Trophoblast cell (in vitro differentiated cells and primary cell): ENCODE measurements around the gene RASGEF1C.

Source experiments
- DNase-seq, 2 donors: peaks; one replicate each; pipeline ENCODE4 v3.0.0-alpha.2; 2016
- H2AFZ ChIP-seq: 2 replicates; pipeline ENCODE4 v1.6.1; 2013; ENCODE audit warnings: low read length, moderate library complexity, mild to moderate bottlenecking; ENCODE audit not compliant: insufficient read depth, poor library complexity
- H2AK5ac ChIP-seq: 2 replicates; pipeline ENCODE4 v1.6.1; 2013; ENCODE audit warnings: mild to moderate bottlenecking, low read length
- H2BK120ac ChIP-seq: 2 replicates; pipeline ENCODE4 v1.6.1; 2013; ENCODE audit warnings: low read length, mild to moderate bottlenecking, moderate library complexity; ENCODE audit not compliant: insufficient read depth, poor library complexity
- H2BK12ac ChIP-seq: 2 replicates; pipeline ENCODE4 v1.6.1; 2013; ENCODE audit warnings: mild to moderate bottlenecking, low read length, moderate library complexity
- H2BK5ac ChIP-seq: 2 replicates; pipeline ENCODE4 v1.6.1; 2013; ENCODE audit warnings: low read length, low read depth, moderate library complexity, mild to moderate bottlenecking; ENCODE audit not compliant: poor library complexity
- H3K14ac ChIP-seq: 2 replicates; pipeline ENCODE4 v1.6.1; 2013; ENCODE audit warnings: mild to moderate bottlenecking, low read length
- H3K18ac ChIP-seq: 2 replicates; pipeline ENCODE4 v1.6.1; 2013; ENCODE audit warnings: mild to moderate bottlenecking, low read length
- H3K23ac ChIP-seq: 2 replicates; pipeline ENCODE4 v1.6.1; 2013; ENCODE audit warnings: low read length
- H3K27ac ChIP-seq: 2 replicates; pipeline ENCODE4 v1.5.1; 2013; ENCODE audit warnings: low read depth, mild to moderate bottlenecking, inconsistent platforms, low read length, moderate library complexity
- H3K27me3 ChIP-seq: 2 replicates; pipeline ENCODE4 v1.6.1; 2013; ENCODE audit warnings: inconsistent platforms, mild to moderate bottlenecking, low read length, moderate library complexity; ENCODE audit not compliant: insufficient read depth
- H3K36me3 ChIP-seq, 2 experiments: 1 replicate in 1 of 2; 2 replicates in 1 of 2; pipeline ENCODE4 v1.6.1; 2013; ENCODE audit warnings: low read length in 2 of 2, mild to moderate bottlenecking in 2 of 2, moderate library complexity in 1 of 2; ENCODE audit not compliant: insufficient read depth in 2 of 2, control insufficient read depth in 1 of 2
- H3K4ac ChIP-seq: 2 replicates; pipeline ENCODE4 v1.6.1; 2013; ENCODE audit warnings: low read depth, mild to moderate bottlenecking, low read length, moderate library complexity
- H3K4me1 ChIP-seq, 2 experiments: 1 replicate in 1 of 2; 2 replicates in 1 of 2; pipeline ENCODE4 v1.6.1; 2013; ENCODE audit warnings: low read length in 2 of 2, mild to moderate bottlenecking in 2 of 2, moderate library complexity in 1 of 2; ENCODE audit not compliant: insufficient read depth in 2 of 2, control insufficient read depth in 1 of 2
- H3K4me2 ChIP-seq: 2 replicates; pipeline ENCODE4 v1.6.1; 2013; ENCODE audit warnings: inconsistent platforms, mild to moderate bottlenecking, low read length, moderate library complexity
- H3K4me3 ChIP-seq: 2 replicates; pipeline ENCODE4 v1.5.1; 2013; ENCODE audit warnings: mild to moderate bottlenecking, low read depth, low read length, inconsistent platforms
- H3K79me1 ChIP-seq: one replicate; pipeline ENCODE4 v1.6.1; 2013; ENCODE audit warnings: low read length
- H3K79me2 ChIP-seq: 2 replicates; pipeline ENCODE4 v1.6.1; 2013; ENCODE audit warnings: low read length, mild to moderate bottlenecking; ENCODE audit not compliant: control insufficient read depth, insufficient read depth, poor library complexity
- H3K9ac ChIP-seq: 2 replicates; pipeline ENCODE4 v1.6.1; 2013; ENCODE audit warnings: mild to moderate bottlenecking, low read length
- H3K9me3 ChIP-seq: 2 replicates; pipeline ENCODE4 v1.6.1; 2013; ENCODE audit warnings: low read depth, mild to moderate bottlenecking, control low read depth, inconsistent platforms, low read length; ENCODE audit not compliant: insufficient read depth
- H4K12ac ChIP-seq: 2 replicates; pipeline ENCODE4 v1.6.1; 2013; ENCODE audit warnings: low read depth, mild to moderate bottlenecking, low read length, moderate library complexity
- H4K8ac ChIP-seq: 2 replicates; pipeline ENCODE4 v1.6.1; 2013; ENCODE audit warnings: low read depth, mild to moderate bottlenecking, low read length, moderate library complexity
- H4K91ac ChIP-seq: one replicate; pipeline ENCODE4 v1.6.1; 2013; ENCODE audit warnings: low read depth, mild to moderate bottlenecking, low read length, moderate library complexity
- WGBS: extraction: QIAGEN DNeasy Blood & Tissue Kit; methylation state at CpG from one replicate; pipeline ENCODE4 v1.1.7; 2013; ENCODE audit warnings: missing lambda C conversion rate; ENCODE audit not compliant: insufficient read length, insufficient coverage; ENCODE audit errors: extremely low coverage; 5-methylcytosine and 5-hydroxymethylcytosine counted together

RASGEF1C gene

DNA sequence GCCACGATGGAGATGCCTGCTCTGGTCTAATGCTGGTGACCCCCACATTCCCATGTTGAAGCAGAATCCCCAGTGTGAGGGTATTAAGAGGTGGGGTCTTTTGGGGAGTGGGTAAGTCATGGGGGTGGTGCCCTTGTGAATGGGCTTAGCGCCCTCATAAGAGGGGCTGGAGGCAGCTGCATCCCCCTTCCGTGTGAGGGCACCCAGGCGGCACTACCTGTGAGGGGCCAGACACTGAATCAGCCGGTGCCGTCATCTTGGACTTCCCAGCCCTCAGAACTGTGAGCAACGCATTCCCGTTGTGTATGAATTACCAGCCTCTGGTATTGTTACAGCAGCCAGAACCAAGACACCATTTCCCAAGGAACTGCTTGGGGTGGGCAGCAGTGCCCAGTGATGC lies 110.5 kb downstream of the RASGEF1C start:
- no peaks in the 10 kb centered on the region for H3K79me2 ChIP-seq
- no peak overlapping the region for H4K91ac ChIP-seq
- no peaks in the 10 kb centered on the region for H3K4me1 ChIP-seq
- H3K4ac ChIP-seq: no peak overlapping the region
- no peak overlapping the region for H3K14ac ChIP-seq
- H3K23ac ChIP-seq: no peak overlapping the region
- H4K8ac ChIP-seq: no peak overlapping the region
- no peaks in the 10 kb centered on the region for H3K79me1 ChIP-seq
- no peak overlapping the region for H3K27ac ChIP-seq
- no CpG with 5 or more reads among the region's 8 CpGs for WGBS
- H3K4me3 ChIP-seq: no peak overlapping the region
- no peak overlapping the region for H2AFZ ChIP-seq
- no peak overlapping the region for H2AK5ac ChIP-seq
- H2BK120ac ChIP-seq: no peak overlapping the region
- H4K12ac ChIP-seq: no peak overlapping the region
- H3K9ac ChIP-seq: no peak overlapping the region
- peaks cover 5% of the 10 kb centered on the region for H3K9me3 ChIP-seq
- DNase-seq: no peak
- H3K18ac ChIP-seq: no peak overlapping the region
- no peaks in the 10 kb centered on the region for H3K27me3 ChIP-seq
- H2BK12ac ChIP-seq: no peak overlapping the region
- H2BK5ac ChIP-seq: no peak overlapping the region
- no peaks in the 10 kb centered on the region for H3K36me3 ChIP-seq
- H3K4me2 ChIP-seq: no peak overlapping the region

DNA sequence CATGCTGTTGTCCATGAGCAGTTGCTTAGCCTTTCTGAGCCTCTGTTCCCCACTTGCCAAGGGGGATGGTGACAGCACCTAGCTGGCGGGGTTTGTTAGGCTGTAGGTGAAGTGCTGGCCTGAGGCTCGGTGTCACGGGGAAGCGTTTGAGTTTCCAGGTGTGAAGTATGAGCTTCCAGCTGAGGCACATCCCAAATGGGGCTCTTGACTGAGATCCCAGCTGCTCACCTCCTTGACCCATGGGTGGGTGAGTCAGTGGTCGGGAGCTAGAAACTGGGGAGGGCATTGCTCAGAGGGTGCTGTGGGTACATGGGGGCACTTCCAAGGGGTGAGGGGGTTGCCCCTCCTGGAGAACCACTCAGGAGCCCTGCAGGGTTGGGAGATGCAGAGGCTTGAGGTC lies 111.1 kb downstream of the RASGEF1C start:
- Histone ChIP-seq H3K9me3 (peaks cover 5% of the 10 kb centered on the region), H3K79me1 (no peaks in the 10 kb centered on the region), H2AK5ac (no peak overlapping the region), H3K18ac (no peak overlapping the region), H3K4ac (no peak overlapping the region), H2AFZ (no peak overlapping the region), H3K14ac (no peak overlapping the region), H2BK12ac (no peak overlapping the region), H4K91ac (no peak overlapping the region), H3K27ac (no peak overlapping the region), H3K27me3 (no peaks in the 10 kb centered on the region), H3K23ac (no peak overlapping the region), H3K79me2 (no peaks in the 10 kb centered on the region), H3K9ac (no peak overlapping the region), H4K8ac (no peak overlapping the region), H2BK120ac (no peak overlapping the region), H3K36me3 (no peaks in the 10 kb centered on the region), H4K12ac (no peak overlapping the region), H3K4me3 (no peak overlapping the region), H3K4me1 (no peaks in the 10 kb centered on the region), H2BK5ac (no peak overlapping the region), H3K4me2 (no peak overlapping the region)
- DNase-seq: no peak
- WGBS: no CpG with 5 or more reads among the region's 5 CpGs

DNA sequence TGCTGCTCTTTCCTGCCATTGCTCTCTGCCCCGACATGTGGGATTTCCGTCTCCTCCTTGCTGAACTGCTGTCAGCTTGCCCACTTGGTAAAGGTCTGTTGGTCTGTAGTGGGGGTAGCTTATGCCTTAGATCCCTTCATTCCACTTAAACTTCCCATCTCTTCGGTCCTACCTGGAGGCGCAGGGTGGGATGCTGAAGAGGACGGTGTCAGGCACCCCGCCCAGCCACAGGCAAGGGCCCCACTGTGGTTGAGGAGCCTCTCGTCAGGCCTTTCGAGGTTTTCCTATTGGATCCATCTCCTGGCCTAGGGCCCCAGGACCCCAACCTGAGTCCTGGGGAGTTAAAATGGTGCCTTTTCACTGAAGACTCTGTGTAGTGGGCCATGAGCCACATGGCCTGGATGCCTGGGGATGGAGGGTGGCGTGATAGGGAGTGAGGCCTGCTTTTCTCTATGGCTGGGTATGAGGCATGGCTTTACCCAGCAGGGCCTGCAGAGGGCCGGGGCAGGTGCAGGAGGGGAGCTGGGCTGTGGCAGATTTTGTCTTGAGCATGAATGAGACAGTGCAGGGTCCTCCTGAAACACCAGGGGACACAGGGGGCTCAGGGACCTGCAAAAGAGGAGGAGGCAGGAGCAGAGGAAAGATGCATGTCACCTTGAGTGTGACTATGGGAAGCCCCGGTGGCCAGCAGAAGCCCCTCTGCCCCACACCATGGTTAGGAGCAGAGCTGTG lies 111.7 kb downstream of the RASGEF1C start:
- H4K91ac ChIP-seq: no peak overlapping the region
- no peak overlapping the region for H3K4me2 ChIP-seq
- H3K27me3 ChIP-seq: no peaks in the 10 kb centered on the region
- DNase-seq: no peak
- no peaks in the 10 kb centered on the region for H3K36me3 ChIP-seq
- H3K27ac ChIP-seq: no peak overlapping the region
- H3K14ac ChIP-seq: no peak overlapping the region
- H4K12ac ChIP-seq: no peak overlapping the region
- H3K4me1 ChIP-seq: no peaks in the 10 kb centered on the region
- H3K9me3 ChIP-seq: peaks cover 5% of the 10 kb centered on the region
- no peak overlapping the region for H3K18ac ChIP-seq
- no peak overlapping the region for H3K23ac ChIP-seq
- H3K4me3 ChIP-seq: peak overlapping the region; percentile 10
- no peak overlapping the region for H2AK5ac ChIP-seq
- H2AFZ ChIP-seq: no peak overlapping the region
- no peak overlapping the region for H2BK5ac ChIP-seq
- H3K79me2 ChIP-seq: no peaks in the 10 kb centered on the region
- no peak overlapping the region for H3K9ac ChIP-seq
- no peak overlapping the region for H2BK120ac ChIP-seq
- H3K79me1 ChIP-seq: no peaks in the 10 kb centered on the region
- no peak overlapping the region for H4K8ac ChIP-seq
- no peak overlapping the region for H2BK12ac ChIP-seq
- H3K4ac ChIP-seq: no peak overlapping the region
- WGBS: no CpG with 5 or more reads among the region's 11 CpGs

DNA sequence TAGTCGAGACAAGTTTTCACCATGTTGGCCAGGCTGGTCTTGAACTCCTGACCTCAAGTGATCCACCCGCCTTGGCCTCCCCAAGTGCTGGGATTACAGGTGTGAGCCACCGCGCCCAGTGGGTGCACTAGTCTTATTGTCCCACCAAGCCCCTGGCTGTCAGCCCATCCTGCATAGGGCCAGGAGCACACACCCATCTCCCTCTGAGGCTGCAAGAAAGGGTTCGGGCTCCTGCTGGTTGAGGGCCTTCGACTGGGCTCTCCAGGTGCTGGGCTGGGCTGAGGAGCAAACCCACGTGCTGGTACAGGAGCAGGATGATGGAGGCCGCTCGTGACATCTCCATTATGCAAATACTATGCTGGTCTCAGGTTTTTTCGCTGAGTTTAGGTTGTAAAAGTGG lies 112.4 kb downstream of the RASGEF1C start:
- no peak overlapping the region for H3K9ac ChIP-seq
- no peak overlapping the region for H3K23ac ChIP-seq
- no peaks in the 10 kb centered on the region for H3K79me2 ChIP-seq
- no peak overlapping the region for H3K4me2 ChIP-seq
- H4K8ac ChIP-seq: no peak overlapping the region
- H3K27me3 ChIP-seq: no peaks in the 10 kb centered on the region
- H2AFZ ChIP-seq: no peak overlapping the region
- no peaks in the 10 kb centered on the region for H3K4me1 ChIP-seq
- H4K91ac ChIP-seq: no peak overlapping the region
- H3K27ac ChIP-seq: no peak overlapping the region
- no peaks in the 10 kb centered on the region for H3K79me1 ChIP-seq
- no peak for DNase-seq
- no peak overlapping the region for H3K18ac ChIP-seq
- H3K4ac ChIP-seq: no peak overlapping the region
- no peak overlapping the region for H2BK12ac ChIP-seq
- no peak overlapping the region for H3K4me3 ChIP-seq
- no peak overlapping the region for H2AK5ac ChIP-seq
- peaks cover 5% of the 10 kb centered on the region for H3K9me3 ChIP-seq
- H2BK5ac ChIP-seq: no peak overlapping the region
- no peak overlapping the region for H4K12ac ChIP-seq
- H3K14ac ChIP-seq: no peak overlapping the region
- no peaks in the 10 kb centered on the region for H3K36me3 ChIP-seq
- WGBS: no CpG with 5 or more reads among the region's 10 CpGs
- no peak overlapping the region for H2BK120ac ChIP-seq
